A549 (cell line): ENCODE measurements around the gene HSD17B2. TPM values are rescaled to one million over a fixed set of nuclear protein-coding genes. Genes with fewer than 3 reads are reported as not detected.

Experiments
- ATAC-seq, 2 experiments: fragments of 200-7000 bp in 1 of 2; fragments of >200 bp in 1 of 2; cut with Nextera tagmentation in 1 of 2; cut with Tn5 transposase in 1 of 2; 3 replicates each; pipeline versions ENCODE4 v1.8.0 to v1.9.1; 2018 to 2020; ENCODE audit warnings: mild to moderate bottlenecking in 1 of 2, moderate library complexity in 1 of 2
- CTCF ChIA-PET: fragments of 300-600 bp; sonication (Branson Sonifier 250); formaldehyde crosslinking; extraction: SDS; loops from one replicate; lab custom pipeline; 2021; ENCODE audit warnings: antibody characterized with exemption, inconsistent platforms; lab: Yijun Ruan, JAX
- POLR2A ChIA-PET: fragments of 350-600 bp; formaldehyde crosslinking; extraction: SDS; loops from one replicate; lab custom pipeline; 2021; ENCODE audit warnings: antibody characterized with exemption, inconsistent platforms; lab: Yijun Ruan, JAX
- DNase-seq, 2 experiments: peaks; one replicate each; pipeline versions ENCODE4 v3.0.0 to v3.0.0-alpha.2; 2011 to 2016; ENCODE audit warnings: low read depth in 1 of 2, low spot score in 1 of 2
- FAIRE-seq: peaks from 2 replicates; lab custom pipeline; 2011; peaks lifted over from hg19 to GRCh38; lab: Jason Lieb, UNC
- H3K27ac ChIP-seq, 2 experiments: fragments of >200 bp; sonication (Bioruptor Twin); formaldehyde crosslinking; 3 replicates each; pipeline ENCODE4 v1.5.1; 2016 to 2017
- H3K4me1 ChIP-seq: fragments of >200 bp; sonication (Bioruptor Twin); formaldehyde crosslinking; 3 replicates; pipeline ENCODE4 v1.6.1; 2016
- H3K4me2 ChIP-seq: fragments of >200 bp; sonication (Bioruptor Twin); formaldehyde crosslinking; 3 replicates; pipeline ENCODE4 v1.6.1; 2016
- H3K4me3 ChIP-seq: fragments of >200 bp; sonication (Bioruptor Twin); formaldehyde crosslinking; 3 replicates; pipeline ENCODE4 v1.5.1; 2016
- H3K9me3 ChIP-seq: fragments of >200 bp; sonication (Bioruptor Twin); formaldehyde crosslinking; 3 replicates; pipeline ENCODE4 v1.6.1; 2016
- ATOH8 ChIP-seq: fragments of 250-450 bp; sonication (Bioruptor Pico); IDR thresholded peaks from 2 replicates; pipeline ENCODE4 v1.5.0; 2020; ENCODE audit warnings: low read depth, mild to moderate bottlenecking, moderate library complexity
- BHLHE40 ChIP-seq: IDR thresholded peaks from 2 replicates; pipeline ENCODE4 v1.6.1; 2012; ENCODE audit warnings: low read depth, low read length, inconsistent platforms
- CEBPB ChIP-seq, 2 experiments: fragments of >200 bp in 1 of 2; sonication (Bioruptor Twin) in 1 of 2; formaldehyde crosslinking in 1 of 2; IDR thresholded peaks; 2 replicates each; pipeline ENCODE4 v1.6.1; 2012 to 2016
- CHD2 ChIP-seq: fragments of 150-350 bp; IDR thresholded peaks from 2 replicates; pipeline ENCODE4 v1.6.1; 2014; ENCODE audit warnings: low read length; ENCODE audit not compliant: partially characterized antibody
- CHD4 ChIP-seq: fragments of 200-600 bp; sonication (generic); IDR thresholded peaks from 2 replicates; pipeline ENCODE4 v1.6.1; 2016; ENCODE audit warnings: antibody characterized with exemption, mild to moderate bottlenecking, borderline replicate concordance
- GATA3 ChIP-seq: IDR thresholded peaks from 2 replicates; pipeline ENCODE4 v1.6.1; 2012; ENCODE audit warnings: borderline replicate concordance
- HES2 ChIP-seq: fragments of >200 bp; sonication (Bioruptor Twin); formaldehyde crosslinking; IDR thresholded peaks from 2 replicates; pipeline ENCODE4 v1.6.1; 2016
- HMGXB4 ChIP-seq: fragments of 250-450 bp; sonication (Bioruptor Pico); IDR thresholded peaks from 2 replicates; pipeline ENCODE4 v1.5.0; 2021; ENCODE audit warnings: mild to moderate bottlenecking, moderate library complexity, borderline replicate concordance
- HOXA7 ChIP-seq: fragments of 250-450 bp; sonication (Bioruptor Pico); IDR thresholded peaks from 2 replicates; pipeline ENCODE4 v1.5.0; 2020; ENCODE audit warnings: mild to moderate bottlenecking, moderate library complexity
- JUNB ChIP-seq: fragments of >200 bp; sonication (Bioruptor Twin); formaldehyde crosslinking; IDR thresholded peaks from 2 replicates; pipeline ENCODE4 v1.6.1; 2016
- KDM1A ChIP-seq: fragments of 200-600 bp; sonication (generic); IDR thresholded peaks from 2 replicates; pipeline ENCODE4 v1.6.1; 2016; ENCODE audit warnings: low read depth, mild to moderate bottlenecking
- KDM5A ChIP-seq: fragments of 200-600 bp; sonication (generic); IDR thresholded peaks from 2 replicates; pipeline ENCODE4 v1.6.1; 2016; ENCODE audit warnings: antibody characterized with exemption, mild to moderate bottlenecking
- MAX ChIP-seq: IDR thresholded peaks from 2 replicates; pipeline ENCODE4 v1.6.1; 2012
- NFE2L2 ChIP-seq: fragments of 150-350 bp; conservative IDR thresholded peaks from 2 replicates; pipeline ENCODE4 v1.6.1; 2014; ENCODE audit warnings: low read length
- NPAS2 ChIP-seq: fragments of 250-450 bp; sonication (Bioruptor Pico); IDR thresholded peaks from 2 replicates; pipeline ENCODE4 v1.8.0; 2022; ENCODE audit warnings: mild to moderate bottlenecking, moderate library complexity, borderline replicate concordance
- NR3C1 ChIP-seq: fragments of >200 bp; sonication (Bioruptor Twin); formaldehyde crosslinking; IDR thresholded peaks from 3 replicates; pipeline ENCODE4 v1.6.1; 2017
- PHF8 ChIP-seq: fragments of 200-600 bp; sonication (generic); IDR thresholded peaks from 2 replicates; pipeline ENCODE4 v1.6.1; 2016; ENCODE audit warnings: low read depth, mild to moderate bottlenecking, antibody characterized with exemption, moderate library complexity, borderline replicate concordance
- POLR2AphosphoS2 ChIP-seq: conservative IDR thresholded peaks from 2 replicates; pipeline ENCODE4 v1.6.1; 2012; ENCODE audit warnings: low read length, improper control_type of control experiment, inconsistent platforms
- RARB ChIP-seq: fragments of 250-450 bp; sonication (Bioruptor Pico); IDR thresholded peaks from 2 replicates; pipeline ENCODE4 v1.8.0; 2021; ENCODE audit warnings: mild to moderate bottlenecking, moderate library complexity
- SMC3 ChIP-seq: fragments of >200 bp; sonication (Bioruptor Twin); formaldehyde crosslinking; IDR thresholded peaks from 3 replicates; pipeline ENCODE4 v1.6.1; 2018; ENCODE audit warnings: inconsistent platforms
- SREBF2 ChIP-seq: fragments of 450-650 bp; IDR thresholded peaks from 2 replicates; pipeline ENCODE4 v1.6.1; 2014; ENCODE audit warnings: mild to moderate bottlenecking, moderate library complexity
- TP53 ChIP-seq: fragments of 250-450 bp; sonication (Bioruptor Pico); IDR thresholded peaks from 2 replicates; pipeline ENCODE4 v1.5.0; 2021; ENCODE audit warnings: mild to moderate bottlenecking, moderate library complexity
- ZC3H11A ChIP-seq: fragments of 450-650 bp; IDR thresholded peaks from 2 replicates; pipeline ENCODE4 v1.6.1; 2014; ENCODE audit warnings: antibody characterized with exemption, mild to moderate bottlenecking
- ZNF302 ChIP-seq: fragments of 250-450 bp; sonication (Bioruptor Pico); IDR thresholded peaks from 2 replicates; pipeline ENCODE4 v1.9.0; 2021; ENCODE audit warnings: inconsistent platforms, mild to moderate bottlenecking, moderate library complexity
- ZSCAN20 ChIP-seq: fragments of 250-450 bp; sonication (Bioruptor Pico); IDR thresholded peaks from 2 replicates; pipeline ENCODE4 v1.8.0; 2022; ENCODE audit warnings: mild to moderate bottlenecking, moderate library complexity
- WGBS: methylation state at CpG from one replicate; pipeline ENCODE4 v1.1.6; 2017; ENCODE audit errors: missing lambda C conversion rate; 5-methylcytosine and 5-hydroxymethylcytosine counted together
- polyA plus RNA-seq, 4 experiments: library from polyadenylated mRNA; depleted of rRNA in 3 of 4; stranded (reverse); fragments of >200 nt; fragmentation: RNase III in 1 of 4; extraction: RNeasy Plus Mini Kit Qiagen cat#74134 plus additional on column Dnase treatment in 1 of 4; gene quantifications; 2 replicates in 3 of 4; 3 replicates in 1 of 4; pipeline ENCODE4 v1.2.3, GENCODE V29; 2011 to 2017

The HSD17B2 gene
- polyA plus RNA-seq, 2 of the 4 experiments (the other 2 are of a cell fraction) = 0.03 TPM; not detected in 1

GRCh38 chr16:82041542-82041941 is 6.5 kb downstream of the HSD17B2 start:
- ATAC-seq = no peak
- H3K4me3 ChIP-seq = no peak overlapping the region
- WGBS = 22% methylated on average over 4 of the region's 4 CpGs
- no peaks in the 10 kb centered on the region for H3K4me1 ChIP-seq
- DNase-seq = no peak
- no peak overlapping the region for H3K27ac ChIP-seq
- no peak for TF ChIP-seq POLR2AphosphoS2
- no peak for TF ChIP-seq KDM5A
- TF ChIP-seq CHD2 = no peak
- no peak for TF ChIP-seq CHD4
- no peak for TF ChIP-seq ZNF302 (CRISPR knock-in tag)
- no peak for TF ChIP-seq NFE2L2
- TF ChIP-seq HES2 = no peak
- TF ChIP-seq SREBF2 = no peak
- TF ChIP-seq MAX = no peak
- TF ChIP-seq KDM1A = no peak
- no peak for TF ChIP-seq HMGXB4 (CRISPR knock-in tag)
- no peak for TF ChIP-seq NR3C1
- no peak for TF ChIP-seq ZSCAN20
- no peak for TF ChIP-seq CEBPB (IDR thresholded peaks at IDR 0.05)
- TF ChIP-seq GATA3 = no peak
- TF ChIP-seq, all 56 proteins: peak for 0
- Histone ChIP-seq H3K9me3 (no peaks in the 10 kb centered on the region), H3K4me2 (no peak overlapping the region)
- CTCF ChIA-PET = interaction anchor here (0.7 kb wide), 1 partner anchor 1507 kb away, joined by 3 read pairs; no protein-coding TSS in a partner anchor
- POLR2A ChIA-PET = no interaction called here
- no peak for FAIRE-seq

GRCh38 chr16:82042144-82042543 is 7.1 kb downstream of the HSD17B2 start:
- no peak overlapping the region for H3K4me2 ChIP-seq
- ChIA-PET CTCF (interaction anchor here (0.9 kb wide), 1 partner anchor 18 kb away, joined by 3 read pairs; no protein-coding TSS in a partner anchor), POLR2A (no interaction called here)
- WGBS = 47% methylated on average over 8 of the region's 8 CpGs
- FAIRE-seq = no peak
- TF ChIP-seq ATOH8 (CRISPR knock-in tag) = no peak
- no peak for TF ChIP-seq BHLHE40
- TF ChIP-seq PHF8 = no peak
- TF ChIP-seq POLR2AphosphoS2 = no peak
- no peak for TF ChIP-seq TP53 (CRISPR knock-in tag)
- no peaks in the 10 kb centered on the region for H3K9me3 ChIP-seq
- ATAC-seq = no peak
- H3K4me3 ChIP-seq = no peak overlapping the region
- H3K4me1 ChIP-seq = no peaks in the 10 kb centered on the region
- H3K27ac ChIP-seq = no peak overlapping the region
- DNase-seq = no peak

- H3K4me3 ChIP-seq = no peak overlapping the region
- no peak overlapping the region for H3K27ac ChIP-seq
- ATAC-seq (no peak), DNase-seq (no peak), FAIRE-seq (no peak)
- H3K4me2 ChIP-seq = no peak overlapping the region
- CTCF ChIA-PET = interaction anchor here (0.5 to 0.9 kb wide), 2 partner anchors 17 to 19 kb away, joined by 3 read pairs; no protein-coding TSS in a partner anchor
- no peaks in the 10 kb centered on the region for H3K9me3 ChIP-seq
- TF ChIP-seq NPAS2 (CRISPR knock-in tag) (no peak), HOXA7 (no peak), KDM1A (no peak), ZC3H11A (no peak), KDM5A (no peak), GATA3 (no peak), SMC3 (no peak), CEBPB (IDR thresholded peaks at IDR 0.05) (no peak), JUNB (no peak), PHF8 (no peak), RARB (CRISPR knock-in tag) (no peak)
- WGBS = 15% methylated on average over 2 of the region's 2 CpGs
- no peaks in the 10 kb centered on the region for H3K4me1 ChIP-seq
- POLR2A ChIA-PET = no interaction called here
Observed at GRCh38 chr16:82042846-82043245, 7.8 kb downstream of the HSD17B2 start.
